ENCODE results near the gene SKIC3.

DNA sequence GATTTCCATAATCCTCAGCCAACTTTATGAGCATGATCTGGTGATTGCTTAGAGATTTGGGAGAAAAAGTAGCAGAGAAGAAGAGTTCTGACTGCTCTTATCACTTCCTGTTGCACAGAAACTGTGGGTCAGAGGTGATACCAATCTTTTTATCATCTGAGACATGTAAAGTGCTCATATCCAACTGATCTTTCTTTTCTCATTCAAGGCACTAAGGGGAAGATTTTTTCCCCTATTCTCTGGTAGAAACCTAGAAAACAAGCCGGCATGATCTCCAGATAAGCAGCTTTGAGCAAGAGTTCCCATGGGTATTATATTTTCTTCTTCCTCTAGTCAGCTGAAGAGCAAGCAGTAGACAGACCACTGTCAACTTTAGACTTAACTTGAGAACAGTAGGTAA is 36.1 kb upstream of the SKIC3 start:
- TF ChIP-seq, protein P1, sequence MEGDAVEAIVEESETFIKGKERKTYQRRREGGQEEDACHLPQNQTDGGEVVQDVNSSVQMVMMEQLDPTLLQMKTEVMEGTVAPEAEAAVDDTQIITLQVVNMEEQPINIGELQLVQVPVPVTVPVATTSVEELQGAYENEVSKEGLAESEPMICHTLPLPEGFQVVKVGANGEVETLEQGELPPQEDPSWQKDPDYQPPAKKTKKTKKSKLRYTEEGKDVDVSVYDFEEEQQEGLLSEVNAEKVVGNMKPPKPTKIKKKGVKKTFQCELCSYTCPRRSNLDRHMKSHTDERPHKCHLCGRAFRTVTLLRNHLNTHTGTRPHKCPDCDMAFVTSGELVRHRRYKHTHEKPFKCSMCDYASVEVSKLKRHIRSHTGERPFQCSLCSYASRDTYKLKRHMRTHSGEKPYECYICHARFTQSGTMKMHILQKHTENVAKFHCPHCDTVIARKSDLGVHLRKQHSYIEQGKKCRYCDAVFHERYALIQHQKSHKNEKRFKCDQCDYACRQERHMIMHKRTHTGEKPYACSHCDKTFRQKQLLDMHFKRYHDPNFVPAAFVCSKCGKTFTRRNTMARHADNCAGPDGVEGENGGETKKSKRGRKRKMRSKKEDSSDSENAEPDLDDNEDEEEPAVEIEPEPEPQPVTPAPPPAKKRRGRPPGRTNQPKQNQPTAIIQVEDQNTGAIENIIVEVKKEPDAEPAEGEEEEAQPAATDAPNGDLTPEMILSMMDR (IDR thresholded peaks at IDR 0.05), result no peak
- TF ChIP-seq POLR2AphosphoS5 (IDR thresholded peaks at IDR 0.05) (no peak), POLR2A (IDR thresholded peaks at IDR 0.05) (no peak)

All from suprapubic skin (tissue), 4 donors.